NCI-H2171 (cell line): ENCODE measurements around the gene TRPM5.

ENCODE experiments used
- DNase-seq: peaks from one replicate; lab custom pipeline; 2025; lab: John Stamatoyannopoulos, UW

The TRPM5 gene

DNA sequence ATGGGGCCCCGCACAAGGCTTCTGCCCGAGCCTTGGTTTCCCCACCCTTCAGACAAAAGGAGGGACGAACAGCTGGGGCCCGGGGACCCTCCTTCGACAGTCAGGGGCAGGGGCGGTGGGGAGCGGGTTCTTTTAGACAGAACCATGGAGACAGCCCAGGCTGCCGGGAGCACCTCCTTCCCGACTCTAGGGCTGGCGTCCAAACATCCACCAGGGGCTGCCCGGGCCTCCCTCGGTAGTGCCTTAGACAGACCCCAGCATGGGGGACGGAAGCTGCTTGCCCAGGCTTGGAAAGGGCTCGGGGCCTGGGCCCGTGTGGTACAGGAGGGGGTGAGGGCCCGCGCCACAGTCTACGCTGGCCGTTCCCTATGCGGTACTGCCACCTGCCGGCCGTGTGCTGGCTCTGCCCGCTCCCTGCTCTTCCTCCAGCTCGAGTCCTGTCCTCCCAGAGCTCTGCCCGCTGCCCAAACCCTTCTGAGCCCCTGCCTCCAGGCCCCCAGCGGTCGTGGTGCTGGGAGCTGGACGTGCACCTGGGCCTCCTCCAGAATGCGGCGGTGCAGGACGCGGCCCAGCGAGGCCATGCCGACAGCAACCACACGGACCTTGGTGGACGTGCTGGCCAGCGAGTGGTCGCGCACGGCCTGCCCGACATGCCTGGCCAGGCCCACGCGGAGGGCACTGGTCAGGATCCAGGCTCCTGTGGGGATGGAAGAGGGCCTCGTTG lies 23.6 kb downstream of the TRPM5 start:
- peak; percentile 31 for DNase-seq

- DNase-seq: no peak
Observed at GRCh38 chr11:2419638-2420501, 24.4 kb downstream of the TRPM5 start.

DNA sequence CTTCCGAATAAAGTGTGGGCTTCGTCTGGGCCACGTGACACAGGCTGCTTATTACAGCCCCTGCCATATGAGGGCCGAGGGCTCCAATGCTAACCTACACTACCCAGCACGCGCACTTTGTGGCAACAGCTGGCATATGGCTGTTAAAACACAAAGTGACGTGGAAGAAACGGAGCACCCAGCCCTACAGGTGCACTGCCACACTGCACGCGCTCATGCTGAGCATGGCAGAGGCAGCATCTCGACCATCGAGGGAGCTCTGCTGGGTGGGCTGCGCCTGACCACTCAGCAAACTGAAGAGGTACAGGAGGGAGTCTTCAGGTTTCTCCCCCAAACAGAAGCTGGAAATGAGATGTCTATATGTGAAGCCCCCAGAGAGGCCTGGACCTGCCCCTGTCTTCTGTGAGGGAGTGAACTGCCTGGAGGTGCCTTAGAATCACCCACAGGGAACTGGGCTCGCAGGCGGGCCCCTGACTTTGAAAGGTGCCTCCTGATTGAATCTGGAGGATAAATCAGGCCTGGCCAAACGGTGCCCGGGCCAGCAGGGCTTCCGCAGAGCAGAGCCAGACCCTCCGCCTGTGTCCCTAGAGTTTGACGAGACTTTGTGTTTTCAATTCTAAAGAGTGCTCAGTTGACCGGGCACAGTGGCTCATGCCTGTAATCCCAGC lies 25.5 kb downstream of the TRPM5 start:
- DNase-seq: no peak

DNA sequence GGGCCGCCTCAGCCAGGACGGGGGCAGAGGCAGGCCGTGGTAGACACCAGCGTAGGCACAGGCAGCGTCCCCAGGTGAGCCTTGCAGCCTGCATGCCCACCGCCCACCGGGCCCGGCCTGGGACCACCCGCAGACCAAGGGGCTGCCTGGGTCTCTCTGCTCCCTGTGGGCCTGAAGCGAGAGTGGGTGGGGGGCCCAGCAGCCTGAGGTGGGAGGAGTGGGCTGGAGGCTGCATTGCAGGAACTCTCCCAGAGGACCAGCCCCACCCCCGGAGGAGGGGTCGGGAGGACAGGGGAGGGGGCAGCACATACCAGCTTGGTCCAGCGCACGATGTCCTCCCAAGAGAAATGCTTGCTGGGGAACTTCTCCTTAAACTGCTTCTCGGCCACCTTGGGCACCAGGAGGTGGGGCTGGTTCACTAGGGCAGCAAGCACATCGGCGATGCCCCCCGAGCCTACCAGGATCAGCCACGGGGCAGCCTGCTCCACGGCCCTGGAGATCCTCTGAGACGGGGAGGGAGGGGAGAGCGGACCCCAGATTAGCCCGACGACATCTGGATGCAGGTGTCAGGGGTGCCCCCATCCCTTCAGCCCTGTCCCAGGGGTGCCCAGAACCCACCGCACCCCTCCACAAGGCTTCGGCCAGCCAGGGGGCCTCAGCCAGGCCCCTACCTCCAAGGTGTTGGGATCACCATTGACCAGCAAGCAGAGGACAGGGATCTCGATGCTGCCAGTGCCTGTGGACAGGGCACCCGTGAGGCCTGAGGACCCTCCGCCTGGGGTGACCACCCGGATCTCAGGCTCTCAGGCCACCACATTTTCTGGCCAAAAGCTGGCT lies 26.2 kb downstream of the TRPM5 start:
- DNase-seq: no peak

- DNase-seq: no peak
Observed at GRCh38 chr11:2416765-2417164, 27.5 kb downstream of the TRPM5 start.

GRCh38 chr11:2415601-2416380 lies 28.5 kb downstream of the TRPM5 start:
- no peak for DNase-seq

DNA sequence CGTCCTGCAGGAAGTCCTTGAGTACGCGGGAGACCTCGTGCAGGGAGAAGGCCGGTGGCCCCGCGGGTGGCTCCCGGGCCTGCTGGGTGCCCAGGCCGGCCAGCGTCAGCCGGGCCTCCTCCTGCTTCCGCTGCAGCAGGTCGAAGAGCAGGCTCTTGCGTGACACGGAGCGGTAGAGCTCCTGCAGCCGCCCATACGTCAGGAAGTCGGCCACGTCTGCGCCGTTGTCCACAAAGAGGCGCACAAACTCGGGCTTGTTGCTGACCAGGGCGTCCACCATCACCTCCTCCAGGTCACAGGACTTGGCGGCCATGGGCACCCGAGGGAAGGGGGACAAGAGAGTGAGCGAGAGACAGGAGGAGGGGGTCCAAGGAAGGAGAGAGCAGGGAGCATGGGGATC lies 29.1 kb downstream of the TRPM5 start:
- no peak for DNase-seq

DNA sequence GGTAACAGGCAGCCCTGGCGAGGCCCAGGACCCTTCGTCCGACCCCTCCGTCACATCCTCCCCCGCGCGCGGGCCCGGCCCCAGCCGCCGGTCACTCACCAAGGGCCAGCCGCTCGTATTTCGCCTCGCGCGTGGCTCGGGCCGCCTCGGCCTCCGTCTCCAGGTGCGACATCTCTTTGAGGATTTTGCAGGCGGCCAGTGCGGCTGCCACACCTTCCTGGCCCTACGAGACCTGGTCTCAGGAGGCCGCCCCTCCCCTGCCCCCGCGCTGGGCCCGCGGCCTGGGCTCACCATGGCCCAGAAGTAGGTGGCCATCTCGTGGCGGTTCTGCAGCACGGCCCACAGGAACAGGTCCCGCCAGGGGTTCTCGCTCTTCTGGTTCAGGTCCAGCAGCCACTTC lies 29.7 kb downstream of the TRPM5 start:
- DNase-seq: no peak

GRCh38 chr11:2413742-2414579 lies 30.4 kb downstream of the TRPM5 start:
- no peak for DNase-seq

DNA sequence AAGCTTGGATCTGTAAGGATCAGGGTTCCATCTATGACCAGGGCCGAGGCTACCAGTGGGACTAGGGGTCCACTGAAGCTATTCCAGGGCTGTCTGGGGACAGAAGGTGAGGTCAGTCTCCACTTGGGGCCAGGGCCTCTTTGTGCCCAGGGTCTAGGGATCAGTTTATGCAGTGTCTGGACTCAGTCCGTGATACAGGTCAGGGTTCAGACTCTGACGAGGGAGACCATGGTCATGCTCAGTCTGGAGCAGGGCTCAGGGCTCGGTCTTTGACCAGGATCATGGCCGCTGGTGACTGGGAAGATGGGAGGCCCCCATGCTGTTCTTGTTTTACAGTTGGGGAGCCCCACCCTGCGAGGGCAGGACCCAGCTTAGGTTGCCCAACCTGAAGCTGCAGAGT lies 32.0 kb downstream of the TRPM5 start:
- DNase-seq: no peak

DNA sequence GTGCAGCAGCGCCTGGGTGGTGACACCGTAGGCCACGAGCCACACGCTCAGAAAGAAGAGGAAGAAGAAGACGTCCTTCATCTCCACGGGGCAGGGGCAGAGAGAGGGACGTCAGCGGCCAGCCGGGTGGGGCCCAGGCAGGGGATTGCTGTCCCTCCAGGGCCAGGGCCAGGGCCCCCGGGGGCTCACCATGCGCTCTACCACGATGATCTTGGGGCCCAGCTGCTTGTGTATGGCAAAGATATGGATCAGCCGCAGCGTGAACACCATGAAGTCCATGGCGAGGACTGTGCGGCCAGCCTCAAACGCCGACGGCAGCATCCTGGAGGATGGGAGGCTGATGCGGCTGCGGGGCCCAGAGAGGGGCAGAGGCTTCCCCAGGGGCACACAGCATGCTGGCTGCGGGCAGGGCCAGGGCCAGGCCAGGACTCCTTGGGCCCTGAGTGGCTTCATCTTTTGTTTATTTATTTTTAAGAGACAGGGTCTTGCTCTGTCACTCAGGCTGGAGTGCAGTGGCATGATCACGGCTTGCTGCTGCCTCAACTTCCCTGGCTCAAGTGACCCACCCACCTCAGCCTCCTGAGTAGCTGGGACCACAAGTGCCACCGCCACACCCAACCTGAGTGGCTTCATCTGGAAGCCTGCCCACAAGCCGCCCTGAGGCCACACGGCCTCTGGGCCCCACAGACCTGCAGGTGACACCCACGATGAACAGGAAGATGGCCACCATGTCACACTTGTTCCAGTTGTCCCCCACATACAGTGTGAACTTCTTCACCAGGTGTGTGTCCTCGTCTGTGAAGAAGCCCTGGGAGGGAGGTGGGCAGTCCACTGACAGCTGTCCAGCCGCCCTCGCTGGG lies 32.6 kb downstream of the TRPM5 start:
- DNase-seq: no peak

GRCh38 chr11:2410616-2411015 lies 33.7 kb downstream of the TRPM5 start:
- no peak for DNase-seq

DNA sequence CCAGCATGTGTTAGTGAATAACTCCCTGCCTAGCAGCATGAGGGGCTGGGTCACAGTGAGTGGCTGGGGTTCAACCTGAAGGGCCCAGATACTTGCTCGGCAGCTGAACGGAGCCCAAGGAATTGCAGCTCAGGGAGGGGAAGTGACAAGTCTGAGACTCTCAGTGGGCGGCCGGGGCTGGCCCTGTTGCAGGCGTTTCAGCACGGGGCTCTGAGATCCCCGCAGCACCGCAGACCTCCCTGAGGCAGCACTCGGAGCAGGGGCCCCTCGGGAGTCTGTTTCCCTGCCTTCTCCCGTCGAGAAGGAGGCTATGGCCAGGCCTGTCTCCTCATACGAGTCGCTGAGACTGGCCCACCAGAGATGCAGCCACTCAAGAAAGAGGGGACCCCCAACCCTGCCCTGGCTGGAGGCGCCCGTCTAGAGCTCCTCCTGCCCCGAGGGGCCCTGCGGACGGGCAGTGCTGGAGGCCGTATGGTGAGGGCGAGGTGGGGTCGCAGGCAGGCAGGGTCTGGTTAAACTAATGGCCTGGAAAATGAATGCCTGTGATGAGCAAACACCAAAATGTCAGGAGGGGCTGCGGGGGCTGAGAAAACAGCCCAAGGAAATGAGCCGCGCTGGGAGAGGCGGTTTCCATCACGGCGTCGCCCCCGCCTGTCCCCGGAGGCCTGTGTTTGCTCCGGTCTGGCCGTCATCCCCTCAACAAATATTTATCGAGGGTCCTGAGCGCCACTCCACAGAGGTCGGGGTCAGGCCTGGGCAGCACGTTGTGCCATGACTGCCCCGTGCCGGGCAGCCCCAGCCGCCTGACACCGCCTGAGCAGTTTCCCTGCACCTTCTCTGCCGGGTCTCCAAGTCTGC lies 34.5 kb downstream of the TRPM5 start:
- DNase-seq: no peak

DNA sequence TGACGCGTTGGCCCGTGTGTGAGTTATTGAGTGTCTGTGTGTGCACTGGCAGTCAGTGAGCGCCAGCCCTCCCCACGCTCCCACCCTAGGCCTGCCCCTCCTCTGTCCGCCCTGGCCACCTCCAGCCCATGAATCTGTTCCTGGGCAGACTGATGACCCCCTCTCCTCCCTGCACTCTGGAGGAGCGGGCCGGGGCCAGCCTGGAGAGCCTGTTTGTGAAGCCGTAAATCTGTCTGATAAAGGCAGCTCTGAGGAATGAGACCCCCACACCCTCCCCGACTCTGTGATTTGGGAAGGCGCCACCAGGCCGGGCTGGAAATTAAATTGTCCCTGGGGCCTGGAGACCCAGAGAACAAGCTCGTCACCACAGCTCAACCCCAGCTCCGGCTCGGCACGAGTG lies 35.2 kb downstream of the TRPM5 start:
- DNase-seq: no peak

DNA sequence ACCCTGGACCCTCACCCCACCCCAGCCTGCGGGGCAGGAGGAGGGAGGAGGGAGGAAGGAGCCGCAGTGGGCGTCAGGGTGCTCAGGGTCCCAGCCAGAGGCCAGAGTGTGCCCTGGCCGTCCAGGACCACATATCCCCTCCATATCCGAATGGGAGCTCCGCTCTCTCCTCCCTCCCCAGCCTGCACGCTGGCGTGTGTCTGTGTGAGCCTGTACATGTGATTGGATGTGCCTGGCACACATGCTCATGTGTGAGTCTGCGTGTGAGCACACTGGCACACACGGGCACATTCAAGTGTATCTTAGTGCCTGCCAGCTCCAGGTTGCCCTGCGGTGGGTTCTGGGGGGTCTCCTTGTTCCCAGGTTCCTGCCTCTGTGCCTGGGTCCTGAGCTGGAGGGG lies 35.6 kb downstream of the TRPM5 start:
- no peak for DNase-seq

DNA sequence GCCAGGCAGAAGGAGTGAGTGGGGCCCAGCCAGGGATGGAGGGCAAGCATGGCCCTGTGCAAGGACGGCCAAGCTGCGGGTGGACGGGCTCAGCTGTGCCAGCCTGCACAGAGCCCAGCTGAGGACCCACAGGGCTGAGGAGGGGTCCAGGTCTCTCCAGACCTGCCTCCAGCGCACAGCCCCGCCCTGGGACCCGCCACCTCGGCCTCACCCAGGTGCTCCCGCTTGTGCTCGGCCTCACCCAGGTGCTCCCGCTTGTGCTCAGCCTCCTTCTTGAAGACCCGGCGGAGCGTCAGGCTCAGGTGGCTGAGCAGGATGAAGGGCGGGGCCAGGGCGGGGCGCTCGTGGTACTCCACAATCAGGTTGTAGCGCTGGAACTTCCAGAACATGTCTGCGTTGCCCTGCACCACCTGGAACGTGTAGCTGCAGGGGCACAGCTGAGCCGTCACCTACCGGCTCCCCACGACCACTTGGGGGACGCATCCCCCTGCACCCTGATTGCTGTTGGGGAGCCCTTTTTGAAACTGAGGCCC lies 37.4 kb downstream of the TRPM5 start:
- no peak for DNase-seq

DNA sequence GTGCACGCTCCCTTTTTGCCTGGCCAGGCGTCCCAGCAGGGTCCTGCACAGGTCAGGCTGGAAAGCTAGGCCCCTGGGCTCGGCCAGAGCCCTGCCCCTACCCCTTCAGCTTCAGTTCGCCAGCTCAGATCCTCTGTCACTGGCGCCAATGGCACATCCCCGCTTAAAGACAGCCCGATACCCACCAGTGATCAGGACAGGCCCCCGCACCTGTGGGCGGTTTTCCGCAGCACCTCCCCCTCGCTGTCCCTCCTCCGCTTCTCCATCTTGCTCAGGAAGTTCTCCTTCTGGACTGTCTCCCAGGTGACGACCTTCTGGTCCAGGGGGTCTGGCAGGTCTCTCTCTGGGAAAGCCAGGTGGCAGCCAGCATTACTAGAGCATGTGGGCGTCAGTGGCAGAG lies 37.9 kb downstream of the TRPM5 start:
- DNase-seq: no peak

GRCh38 chr11:2404735-2405196 lies 39.5 kb downstream of the TRPM5 start:
- no peak for DNase-seq
